ENCODE data around the gene RELN. TPM values are rescaled to one million over a fixed set of nuclear protein-coding genes. Genes with fewer than 3 reads are reported as not detected.

RELN gene
- total RNA-seq, 2 donors from 2014 or later: 2.6 to 3.0 TPM

DNA sequence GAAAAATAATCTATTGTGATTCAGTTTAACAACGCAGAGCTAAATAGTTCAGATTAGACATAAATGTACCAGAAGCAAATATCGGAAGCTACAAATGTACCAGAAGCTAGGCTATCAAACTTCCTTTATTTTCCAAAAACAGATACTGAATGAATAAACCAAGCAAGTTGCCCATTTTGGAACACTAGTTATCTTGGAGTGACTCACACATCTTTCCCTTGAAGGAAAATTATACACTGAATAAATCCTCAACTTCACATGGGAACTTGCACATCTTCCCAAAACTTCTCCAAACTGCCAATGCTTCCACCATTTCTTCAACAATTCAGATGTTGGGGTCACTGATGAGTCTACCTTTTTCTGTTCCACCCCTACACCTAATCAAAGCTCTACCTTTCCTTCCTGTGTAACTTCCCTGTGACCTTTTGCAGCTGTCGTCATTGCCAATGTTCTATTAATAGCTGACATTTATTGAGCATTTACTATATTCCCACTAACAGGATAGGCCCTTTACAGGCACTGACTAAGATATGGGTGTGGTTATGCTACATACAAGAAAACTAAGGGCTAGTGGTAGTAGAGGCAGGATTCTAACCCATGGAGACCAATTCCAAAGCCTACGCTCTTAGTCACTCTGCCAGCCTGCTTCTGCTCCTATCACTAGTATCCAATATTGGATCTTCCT, 22.7 kb downstream of the RELN start:
- H3K36me3 ChIP-seq: no peaks in the 10 kb centered on the region
- no peak overlapping the region for H3K27ac ChIP-seq
- no peak for DNase-seq (ENCODE audit: low spot score)
- no peaks in the 10 kb centered on the region for H3K9me3 ChIP-seq
- H3K27me3 ChIP-seq (replicated peaks; ENCODE audit: insufficient read depth): no peaks in the 10 kb centered on the region
- TF ChIP-seq POLR2A (IDR thresholded peaks at IDR 0.05) (no peak), POLR2AphosphoS5 (IDR thresholded peaks at IDR 0.05) (no peak)
- TF ChIP-seq, protein P1, sequence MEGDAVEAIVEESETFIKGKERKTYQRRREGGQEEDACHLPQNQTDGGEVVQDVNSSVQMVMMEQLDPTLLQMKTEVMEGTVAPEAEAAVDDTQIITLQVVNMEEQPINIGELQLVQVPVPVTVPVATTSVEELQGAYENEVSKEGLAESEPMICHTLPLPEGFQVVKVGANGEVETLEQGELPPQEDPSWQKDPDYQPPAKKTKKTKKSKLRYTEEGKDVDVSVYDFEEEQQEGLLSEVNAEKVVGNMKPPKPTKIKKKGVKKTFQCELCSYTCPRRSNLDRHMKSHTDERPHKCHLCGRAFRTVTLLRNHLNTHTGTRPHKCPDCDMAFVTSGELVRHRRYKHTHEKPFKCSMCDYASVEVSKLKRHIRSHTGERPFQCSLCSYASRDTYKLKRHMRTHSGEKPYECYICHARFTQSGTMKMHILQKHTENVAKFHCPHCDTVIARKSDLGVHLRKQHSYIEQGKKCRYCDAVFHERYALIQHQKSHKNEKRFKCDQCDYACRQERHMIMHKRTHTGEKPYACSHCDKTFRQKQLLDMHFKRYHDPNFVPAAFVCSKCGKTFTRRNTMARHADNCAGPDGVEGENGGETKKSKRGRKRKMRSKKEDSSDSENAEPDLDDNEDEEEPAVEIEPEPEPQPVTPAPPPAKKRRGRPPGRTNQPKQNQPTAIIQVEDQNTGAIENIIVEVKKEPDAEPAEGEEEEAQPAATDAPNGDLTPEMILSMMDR (IDR thresholded peaks at IDR 0.05): no peak
- intact Hi-C loops (cut with DNase I): no loop called here
- no peaks in the 10 kb centered on the region for H3K4me1 ChIP-seq (replicated peaks)
- H3K4me3 ChIP-seq: no peak overlapping the region
- WGBS: 90% methylated on average over 4 of the region's 4 CpGs

GRCh38 chr7:103964269-103964668, 25.2 kb downstream of the RELN start:
- no peaks in the 10 kb centered on the region for H3K36me3 ChIP-seq
- no peak overlapping the region for H3K4me3 ChIP-seq
- no peak for DNase-seq (ENCODE audit: low spot score)
- H3K4me1 ChIP-seq (replicated peaks): no peaks in the 10 kb centered on the region
- H3K27ac ChIP-seq: no peak overlapping the region
- no peaks in the 10 kb centered on the region for H3K27me3 ChIP-seq (replicated peaks; ENCODE audit: insufficient read depth)
- TF ChIP-seq POLR2A (IDR thresholded peaks at IDR 0.05): no peak
- TF ChIP-seq, protein P1 (IDR thresholded peaks at IDR 0.05): no peak
- no peaks in the 10 kb centered on the region for H3K9me3 ChIP-seq
- intact Hi-C loops (cut with DNase I): no loop called here

DNA sequence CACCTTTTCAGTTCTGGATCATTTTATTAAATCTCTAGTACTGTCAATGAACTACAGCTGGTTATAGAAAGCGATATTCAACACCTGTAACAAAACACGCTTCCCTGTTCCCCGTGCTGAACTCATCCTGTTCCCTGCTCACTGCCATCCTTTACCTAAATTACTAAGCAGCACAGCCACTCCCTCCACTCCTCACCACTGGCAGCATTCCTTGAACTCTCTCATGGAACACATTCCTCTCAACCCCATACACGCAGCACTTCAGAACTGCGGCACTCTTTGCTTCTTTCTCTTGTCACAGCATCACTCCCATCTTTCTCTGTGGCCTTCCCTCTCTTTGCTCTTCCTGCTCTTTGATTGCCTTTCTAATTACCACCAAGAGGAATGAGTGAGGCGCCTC, 27.4 kb downstream of the RELN start:
- H3K9me3 ChIP-seq: no peaks in the 10 kb centered on the region
- DNase-seq (ENCODE audit: low spot score): no peak
- H3K4me1 ChIP-seq (replicated peaks): no peaks in the 10 kb centered on the region
- no peak overlapping the region for H3K4me3 ChIP-seq
- H3K27me3 ChIP-seq (replicated peaks; ENCODE audit: insufficient read depth): no peaks in the 10 kb centered on the region
- no peaks in the 10 kb centered on the region for H3K36me3 ChIP-seq
- no peak overlapping the region for H3K27ac ChIP-seq
- 39% methylated on average over 6 of the region's 6 CpGs for WGBS
- TF ChIP-seq POLR2A (IDR thresholded peaks at IDR 0.05) (no peak), POLR2AphosphoS5 (IDR thresholded peaks at IDR 0.05) (no peak)
- TF ChIP-seq, protein P1 (IDR thresholded peaks at IDR 0.05): no peak
- intact Hi-C loops (cut with DNase I): no loop called here

DNA sequence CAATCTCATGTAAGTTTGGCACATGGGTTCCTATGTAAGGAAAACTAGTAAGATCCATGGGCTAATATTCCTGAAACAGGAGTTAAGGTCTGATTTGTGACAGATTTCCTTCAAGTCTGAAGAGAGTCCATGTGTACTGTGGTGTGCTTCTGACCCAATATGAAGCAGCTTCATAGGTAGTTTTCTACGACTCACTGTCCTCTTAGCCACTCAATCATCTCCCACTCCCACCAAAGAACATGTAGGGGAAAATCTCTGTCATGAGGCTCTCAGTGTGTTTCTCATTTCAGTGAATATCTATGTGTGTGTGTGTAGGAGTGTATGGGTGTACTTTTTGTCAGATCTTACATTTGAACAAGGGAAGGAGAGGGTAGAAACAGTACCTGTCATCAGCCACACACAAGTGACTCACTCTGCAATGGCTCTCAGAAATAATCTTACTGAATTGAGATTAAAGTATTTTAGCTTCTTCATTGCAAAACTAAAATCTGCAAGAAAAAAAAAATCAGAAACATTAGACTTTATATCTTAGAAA, 31.1 kb downstream of the RELN start:
- no peak overlapping the region for H3K27ac ChIP-seq
- no peak overlapping the region for H3K4me3 ChIP-seq
- 80% methylated on average over 1 of the region's 1 CpG for WGBS
- TF ChIP-seq POLR2AphosphoS5 (IDR thresholded peaks at IDR 0.05) (no peak), POLR2A (IDR thresholded peaks at IDR 0.05) (no peak)
- TF ChIP-seq, protein P1 (IDR thresholded peaks at IDR 0.05): no peak
- no peaks in the 10 kb centered on the region for H3K4me1 ChIP-seq (replicated peaks)
- no peaks in the 10 kb centered on the region for H3K9me3 ChIP-seq
- no peaks in the 10 kb centered on the region for H3K27me3 ChIP-seq (replicated peaks; ENCODE audit: insufficient read depth)
- no peaks in the 10 kb centered on the region for H3K36me3 ChIP-seq
- intact Hi-C loops (cut with DNase I): no loop called here
- no peak for DNase-seq (ENCODE audit: low spot score)

DNA sequence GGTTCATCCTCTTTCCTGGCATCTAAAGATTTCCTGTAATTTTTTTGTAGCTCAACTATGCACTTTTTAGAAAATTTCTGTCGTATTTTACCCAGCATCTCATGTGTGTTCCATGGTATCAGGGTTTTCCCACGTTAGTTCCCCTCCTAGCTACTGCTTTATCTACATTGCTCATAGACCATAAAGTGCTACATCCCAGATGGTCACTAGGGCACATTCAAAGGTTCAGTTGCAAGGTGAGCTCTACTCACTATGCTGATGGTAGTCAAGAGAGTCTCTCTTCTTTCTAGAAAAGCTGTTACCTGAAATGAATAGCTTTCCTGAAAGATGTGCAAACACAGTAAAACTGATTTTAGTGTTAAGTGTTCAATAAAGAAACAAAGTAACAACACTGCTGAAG, 33.5 kb downstream of the RELN start:
- intact Hi-C loops (cut with DNase I): no loop called here
- TF ChIP-seq POLR2A (IDR thresholded peaks at IDR 0.05): no peak
- TF ChIP-seq, protein P1 (IDR thresholded peaks at IDR 0.05): no peak
- TF ChIP-seq POLR2AphosphoS5 (IDR thresholded peaks at IDR 0.05): no peak
- no peak overlapping the region for H3K4me3 ChIP-seq
- H3K27me3 ChIP-seq (replicated peaks; ENCODE audit: insufficient read depth): no peaks in the 10 kb centered on the region
- no peaks in the 10 kb centered on the region for H3K4me1 ChIP-seq (replicated peaks)
- no peak for DNase-seq (ENCODE audit: low spot score)
- 61% methylated on average over 2 of the region's 2 CpGs for WGBS
- no peaks in the 10 kb centered on the region for H3K9me3 ChIP-seq
- no peak overlapping the region for H3K27ac ChIP-seq
- no peaks in the 10 kb centered on the region for H3K36me3 ChIP-seq
